ENCODE data around the gene SPTBN1.
"Not testable (repeated sequence)": the region's sequence is repeated elsewhere in the genome, so short reads cannot be mapped to it uniquely, and the experiment has no call there.

The SPTBN1 gene

DNA sequence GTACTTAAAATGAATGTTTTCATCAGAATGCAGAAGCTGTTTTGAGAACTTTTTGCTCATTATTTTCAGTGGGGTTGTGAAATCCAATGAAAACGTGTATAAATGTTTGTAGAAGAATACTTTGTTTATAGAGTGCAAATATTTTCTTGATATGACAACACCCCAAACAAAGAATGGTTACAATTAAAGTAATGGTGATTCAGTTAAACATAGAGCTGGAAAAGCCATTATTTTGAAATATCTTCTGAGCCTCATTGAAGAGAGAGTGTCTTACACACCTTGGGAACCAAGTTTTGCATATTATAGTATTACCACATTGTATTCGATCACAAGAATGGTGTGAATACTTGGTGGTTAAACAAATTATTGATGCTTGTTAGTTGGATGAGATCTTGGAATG, 48.7 kb downstream of the SPTBN1 start:
- DNase-seq = no peak

DNA sequence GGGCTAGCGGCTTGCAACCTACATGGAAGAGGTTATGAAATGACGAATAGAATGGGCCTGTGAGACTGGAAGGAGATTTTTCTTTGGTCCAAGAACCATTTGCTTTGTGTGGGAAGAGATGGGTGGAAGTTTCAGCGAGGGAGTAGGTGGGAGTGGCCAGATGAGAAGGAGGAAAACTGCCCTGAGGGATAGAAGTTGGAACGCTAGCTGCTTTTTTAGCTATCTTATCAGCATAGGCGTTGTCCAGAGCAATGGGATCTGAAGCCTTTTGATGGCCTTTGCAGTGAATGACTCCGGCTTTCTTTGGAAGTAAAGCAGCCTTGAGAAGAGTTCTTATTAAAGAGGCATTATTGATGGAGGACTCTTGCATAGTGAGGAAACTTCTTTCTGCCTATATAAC, 52.4 kb downstream of the SPTBN1 start:
- DNase-seq = no peak

DNA sequence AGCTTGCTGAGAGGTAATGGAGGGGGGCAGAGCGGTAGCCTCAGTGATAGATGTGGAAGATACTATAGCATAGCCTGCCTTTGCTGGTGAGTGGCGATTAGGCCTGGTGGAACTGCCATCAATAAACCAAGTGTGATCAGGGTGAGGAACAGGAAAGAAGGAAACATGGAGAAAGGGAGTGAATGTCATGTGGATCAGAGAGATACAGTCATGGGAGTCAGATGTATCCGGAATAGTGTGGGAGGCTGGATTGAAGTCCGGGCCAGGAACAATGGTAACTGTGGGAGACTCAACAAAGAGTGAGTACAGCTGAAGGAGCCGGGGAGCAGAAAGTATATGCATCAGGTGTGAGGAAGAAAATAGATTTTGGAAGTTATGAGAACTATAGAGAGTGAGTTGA, 52.9 kb downstream of the SPTBN1 start:
- DNase-seq = not testable (repeated sequence)

DNA sequence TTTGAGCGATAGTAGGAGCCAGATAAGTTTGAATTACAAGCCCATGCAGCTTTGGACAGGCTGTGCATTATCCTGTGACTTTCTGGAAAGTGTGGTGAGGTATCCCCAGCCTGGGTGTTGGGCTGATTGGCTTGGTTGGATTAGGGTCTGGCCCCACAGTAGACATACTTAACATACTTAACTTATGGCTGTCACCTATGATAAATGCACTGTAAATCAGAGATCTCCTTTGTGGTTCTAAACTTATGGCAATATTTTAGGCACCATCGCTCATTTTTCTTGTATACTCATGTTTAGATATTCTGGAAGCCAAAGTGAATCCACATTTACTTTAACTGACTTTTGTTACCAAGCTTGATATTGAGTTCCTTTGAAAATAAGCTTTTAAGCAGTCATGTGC, 54.8 kb downstream of the SPTBN1 start:
- DNase-seq = no peak

DNA sequence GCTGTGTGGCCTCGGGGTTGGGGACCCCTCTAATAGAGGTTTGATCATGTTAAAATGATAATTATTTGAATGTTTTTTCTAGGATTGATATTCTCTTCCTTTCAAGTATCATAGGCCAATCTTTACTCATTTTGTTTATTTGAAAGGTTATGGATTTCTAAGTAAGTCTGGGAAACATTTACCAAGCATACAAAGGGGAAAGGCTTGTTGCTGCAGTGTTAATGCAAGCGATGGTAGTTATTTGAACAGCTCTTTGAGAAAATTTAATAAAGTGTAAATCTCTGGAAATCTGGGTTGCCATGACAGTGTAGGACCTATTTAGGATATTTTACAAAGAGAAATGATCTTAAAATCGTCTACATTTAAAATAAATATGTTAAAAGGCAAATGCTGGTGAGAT, 56.1 kb downstream of the SPTBN1 start:
- no peak for DNase-seq

DNA sequence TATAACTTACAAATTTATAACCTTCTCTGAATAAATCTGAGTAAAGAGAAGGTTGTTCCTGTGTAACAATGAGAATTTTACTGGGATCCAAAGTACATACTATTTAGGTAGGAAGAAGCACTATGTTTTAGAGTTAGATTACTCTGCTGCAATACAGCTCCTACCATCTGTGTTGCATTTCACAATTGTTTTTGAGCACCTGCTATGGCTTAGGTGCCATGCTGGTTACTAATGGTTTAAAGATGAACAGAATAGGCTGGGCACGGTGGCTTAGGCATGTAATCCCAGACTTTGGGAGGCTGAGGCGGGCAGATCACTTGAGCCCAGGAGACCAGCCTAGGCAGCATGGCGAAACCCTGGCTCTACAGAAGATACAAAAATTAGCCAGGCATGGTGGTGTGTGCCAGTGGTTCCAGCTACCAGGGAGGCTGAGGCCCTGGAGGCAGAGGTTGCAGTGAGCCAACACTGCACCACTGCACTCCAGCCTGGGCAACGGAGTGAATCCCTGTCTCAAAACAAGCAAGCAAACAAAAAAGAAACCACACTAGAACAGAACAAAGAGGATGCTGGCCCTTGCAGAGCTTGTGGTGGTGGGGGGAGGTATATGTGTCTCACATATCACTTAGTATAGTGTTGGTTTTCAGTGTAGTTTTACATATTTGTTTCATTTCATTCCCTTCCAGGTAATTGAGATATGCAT, 56.7 kb downstream of the SPTBN1 start:
- no peak for DNase-seq

DNA sequence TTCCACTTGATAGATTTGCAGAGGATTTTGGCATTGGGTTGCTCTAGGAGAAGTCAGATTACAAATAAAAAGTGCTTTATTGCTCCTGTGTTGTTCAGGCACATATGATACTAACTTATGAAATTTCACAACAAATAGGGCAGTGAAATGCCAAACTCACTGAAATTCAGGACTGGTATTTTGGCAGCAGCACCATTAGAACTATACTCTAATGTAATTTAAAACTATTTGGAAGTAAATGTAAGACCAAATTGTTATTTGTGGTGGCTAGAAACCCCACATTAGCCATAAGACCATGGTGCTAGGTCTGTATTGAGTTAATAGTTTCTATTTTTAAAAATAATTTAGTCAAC, 57.2 kb downstream of the SPTBN1 start:
- no peak for DNase-seq

DNA sequence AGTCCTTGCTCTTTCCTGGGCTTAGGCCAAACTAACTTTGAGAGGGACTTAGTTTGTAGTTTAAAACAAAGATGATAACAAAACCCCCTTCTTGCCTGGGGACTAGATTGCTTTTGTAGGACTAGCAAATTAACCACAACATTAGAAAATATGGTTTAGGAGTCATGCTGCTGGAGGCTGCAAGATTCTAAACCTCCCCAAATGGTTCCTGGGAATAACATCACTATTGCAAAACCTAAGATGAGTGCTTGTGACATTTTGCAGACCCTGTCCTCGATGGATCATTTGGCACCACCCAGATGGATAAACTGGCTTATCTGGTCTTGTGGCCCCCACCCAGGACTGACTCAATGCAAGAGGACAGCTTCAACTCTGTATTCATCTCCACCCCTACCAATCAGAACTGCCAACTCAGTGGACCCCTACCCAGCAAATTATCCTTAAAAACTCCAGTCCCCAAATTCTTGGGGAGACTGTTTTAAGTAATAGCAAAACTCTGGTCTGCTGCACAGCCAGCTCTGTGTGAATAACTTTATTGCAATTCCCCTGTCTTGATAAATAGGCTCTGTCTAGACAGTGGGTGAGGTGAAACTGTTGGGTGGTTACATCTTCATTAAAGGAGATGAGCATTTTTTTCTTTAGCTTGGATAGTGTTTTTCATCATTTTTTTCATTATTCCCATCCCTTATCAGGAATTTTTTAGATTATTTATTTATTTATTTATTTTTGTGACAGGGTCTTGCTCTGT, 58.9 kb downstream of the SPTBN1 start:
- no peak for DNase-seq

DNA sequence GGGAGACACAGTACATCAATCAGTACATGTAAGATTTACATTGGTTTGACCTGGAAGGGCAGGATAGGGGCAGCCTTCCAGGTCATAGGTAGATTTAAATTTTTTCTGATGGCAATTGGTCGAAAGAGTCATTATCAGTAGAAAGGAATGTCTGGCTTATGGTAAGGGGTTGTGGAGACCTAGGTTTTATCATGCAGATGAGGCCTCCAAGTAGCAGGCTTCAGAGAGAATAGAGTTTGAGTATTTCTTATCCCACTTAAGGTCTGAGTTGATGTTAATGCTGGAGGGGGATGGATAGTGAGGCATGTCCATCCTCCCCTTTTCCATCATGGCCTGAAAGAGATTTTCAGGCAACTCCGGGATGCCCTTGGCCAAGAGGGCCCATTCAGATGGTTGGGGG, 60.7 kb downstream of the SPTBN1 start:
- DNase-seq = no peak

DNA sequence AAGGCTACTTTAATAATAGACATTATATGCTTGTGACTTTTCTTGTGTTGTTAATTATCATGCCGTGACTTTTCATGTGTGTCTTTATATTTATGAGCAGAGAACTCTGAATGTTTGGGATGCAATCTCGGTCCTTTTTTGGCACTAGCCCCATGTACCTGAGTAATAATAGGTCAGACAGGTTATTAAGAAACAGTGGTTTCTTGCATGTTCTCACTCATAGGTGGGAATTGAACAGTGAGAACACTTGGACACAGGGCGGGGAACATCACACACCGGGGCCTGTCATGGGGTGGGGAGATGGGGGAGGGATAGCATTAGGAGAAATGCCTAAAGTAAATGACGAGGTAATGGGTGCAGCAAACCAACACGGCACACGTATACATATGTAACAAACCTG, 61.9 kb downstream of the SPTBN1 start:
- DNase-seq = not testable (repeated sequence)

DNA sequence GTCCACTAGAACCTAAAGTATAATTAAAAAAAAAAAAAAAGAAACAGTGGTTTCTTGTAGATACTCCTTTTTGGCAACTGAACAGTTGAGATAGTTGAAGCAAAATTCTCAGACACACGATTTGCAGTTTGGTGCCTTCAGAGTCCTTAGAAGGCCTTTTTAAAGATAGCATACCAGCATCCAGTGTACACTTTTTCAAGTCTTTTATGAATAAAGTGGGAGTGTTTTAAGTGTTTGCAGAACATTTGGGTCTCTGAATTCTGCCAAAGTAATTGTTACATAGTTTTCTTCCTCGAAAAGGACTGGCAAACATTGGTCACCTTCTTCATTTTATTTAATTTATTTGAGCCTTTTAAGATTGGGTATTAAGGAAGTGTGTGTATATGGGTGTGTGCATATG, 62.3 kb downstream of the SPTBN1 start:
- DNase-seq = no peak

DNA sequence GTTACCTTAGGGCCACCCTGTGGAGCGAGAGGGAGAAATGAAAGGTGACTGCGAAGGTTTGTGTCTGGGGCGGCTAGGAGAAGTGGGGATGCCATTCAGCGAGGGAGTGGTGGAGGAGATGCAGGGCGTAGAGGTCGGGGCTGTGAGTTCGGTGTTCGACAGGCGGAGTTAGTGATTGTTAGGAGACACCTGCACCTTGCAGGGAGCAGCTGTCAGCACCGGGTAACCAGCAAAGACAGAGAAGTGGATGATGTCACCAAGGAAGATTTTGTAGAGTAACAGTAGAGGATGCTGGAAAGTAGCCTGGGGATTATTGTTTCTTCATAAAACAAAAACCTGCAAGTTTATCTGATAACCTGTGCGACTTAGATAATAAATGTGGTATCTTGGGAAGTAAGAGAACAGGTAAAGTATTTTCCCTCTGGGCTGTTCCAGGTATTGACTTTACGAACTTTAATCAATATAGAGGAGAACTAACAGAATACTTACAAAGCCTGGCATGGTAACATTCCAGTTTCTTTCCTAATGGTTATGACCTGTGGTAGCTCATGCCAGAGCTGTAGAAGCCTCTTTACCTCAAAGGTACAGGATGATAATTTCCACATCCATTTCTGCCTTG, 63.8 kb downstream of the SPTBN1 start:
- no peak for DNase-seq

DNA sequence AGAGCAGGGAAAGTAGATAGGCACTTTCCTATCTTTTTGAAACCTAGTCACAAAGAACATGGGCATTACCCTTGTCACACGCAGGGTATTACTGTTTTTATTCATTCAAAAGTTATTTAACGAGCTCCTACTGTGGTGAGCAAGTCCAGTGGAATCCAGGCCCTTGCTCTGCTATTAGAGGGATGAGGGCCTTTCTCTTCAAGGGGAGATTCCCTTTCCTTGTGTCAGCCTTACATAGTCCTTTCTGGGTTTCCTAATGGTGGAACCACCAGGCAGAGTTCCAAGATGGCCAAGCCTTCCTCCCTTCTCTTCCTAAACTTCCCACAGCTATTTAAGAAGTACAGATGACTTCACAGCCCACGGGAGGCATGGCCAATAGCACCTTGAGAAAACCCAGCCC, 64.6 kb downstream of the SPTBN1 start:
- DNase-seq = no peak

DNA sequence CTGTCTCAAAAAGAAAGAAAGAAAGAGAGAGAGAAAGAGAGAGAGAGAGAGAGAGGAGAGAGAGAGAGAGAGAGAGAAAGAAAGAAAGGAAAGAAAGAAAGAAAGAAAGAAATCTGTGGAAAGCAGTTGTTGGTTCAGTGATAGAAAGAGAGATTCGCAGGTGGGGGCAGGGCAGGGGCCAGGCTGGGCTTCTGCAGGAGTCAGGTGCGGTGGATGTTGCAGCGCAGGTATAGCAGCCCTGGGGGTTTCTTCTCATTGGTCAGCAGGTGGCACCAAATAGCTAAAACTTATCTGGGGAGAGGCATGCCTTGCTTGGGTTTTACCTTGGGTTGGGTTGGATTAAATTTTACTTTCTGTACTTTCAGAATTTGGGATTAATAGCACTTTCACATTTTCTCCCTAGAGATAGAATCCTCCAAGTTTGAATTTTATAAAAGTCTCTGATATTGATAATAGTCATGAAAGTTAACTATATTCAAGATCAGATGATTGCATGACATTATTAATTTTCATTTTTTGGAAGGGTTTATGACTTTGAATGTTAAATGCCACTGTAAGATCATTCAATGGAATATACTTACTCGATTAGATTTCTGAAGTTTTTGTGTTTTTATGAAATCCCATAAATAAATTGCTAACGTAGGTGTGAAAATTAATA, 66.6 kb downstream of the SPTBN1 start:
- peak; percentile 51 for DNase-seq

DNA sequence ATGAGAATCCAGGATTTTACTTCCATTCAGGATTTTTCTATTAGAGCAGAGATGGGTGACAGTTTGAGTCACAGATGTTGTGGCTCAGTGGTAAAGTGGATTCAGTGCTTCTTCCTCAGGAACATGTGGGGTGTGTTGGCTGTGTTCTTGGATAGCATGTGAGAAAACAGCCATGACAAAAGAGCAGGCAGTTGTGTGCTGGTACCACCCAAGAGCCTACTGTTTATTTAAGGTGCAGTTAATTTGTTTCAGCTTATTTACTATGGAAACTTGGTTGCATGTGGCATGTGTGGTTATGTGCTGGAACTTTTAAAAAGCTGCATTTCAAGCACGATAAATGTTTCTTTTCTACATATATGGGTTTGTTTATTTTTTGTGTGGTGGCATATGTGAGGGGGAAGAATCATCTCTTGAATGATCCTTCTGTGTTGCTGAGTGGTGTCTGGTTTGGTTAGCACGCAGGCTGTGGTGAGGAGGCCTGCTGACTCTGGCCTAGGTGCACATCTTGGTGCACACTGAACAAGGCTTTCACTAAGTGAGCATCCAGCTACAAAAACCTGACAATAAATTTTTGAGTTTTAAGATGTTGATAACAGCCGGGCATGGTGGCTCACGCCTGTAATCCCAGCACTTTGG, 67.3 kb downstream of the SPTBN1 start:
- DNase-seq = no peak

DNA sequence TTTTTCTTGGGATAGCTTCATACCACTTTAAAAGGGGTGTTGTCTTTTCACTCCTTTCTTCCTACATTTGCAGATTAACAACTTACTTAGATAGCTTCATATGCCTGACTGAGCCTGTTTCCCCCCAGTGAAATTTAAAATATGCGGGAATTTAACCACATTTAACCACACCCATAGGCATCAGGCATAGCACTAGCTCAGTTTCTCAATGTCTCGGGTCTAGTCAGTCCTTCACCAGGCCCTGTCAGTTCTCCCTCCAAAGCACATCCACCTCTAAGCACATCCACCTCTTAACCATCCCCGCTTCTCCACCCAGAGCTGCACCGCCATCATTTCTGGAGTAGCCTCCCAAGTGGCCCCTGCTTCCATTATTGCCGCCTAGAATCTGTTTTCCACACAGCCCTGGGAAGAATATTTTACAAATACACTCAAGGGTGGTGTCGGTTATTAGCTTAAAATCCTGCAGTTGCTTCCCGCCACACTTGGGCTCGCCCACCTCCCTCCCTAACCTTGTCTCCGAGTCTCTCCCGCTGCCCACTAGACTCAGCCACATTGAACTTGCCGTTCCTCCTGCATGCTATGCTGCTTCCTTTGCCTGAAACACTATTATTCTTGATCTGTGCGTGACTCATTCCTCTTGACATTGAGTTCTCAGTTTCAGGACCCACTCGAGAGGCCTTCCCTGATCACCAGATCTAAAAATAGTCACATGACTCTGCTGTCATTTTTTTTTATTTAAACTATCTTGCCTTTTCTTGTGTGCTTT, 68.3 kb downstream of the SPTBN1 start:
- no peak for DNase-seq

DNA sequence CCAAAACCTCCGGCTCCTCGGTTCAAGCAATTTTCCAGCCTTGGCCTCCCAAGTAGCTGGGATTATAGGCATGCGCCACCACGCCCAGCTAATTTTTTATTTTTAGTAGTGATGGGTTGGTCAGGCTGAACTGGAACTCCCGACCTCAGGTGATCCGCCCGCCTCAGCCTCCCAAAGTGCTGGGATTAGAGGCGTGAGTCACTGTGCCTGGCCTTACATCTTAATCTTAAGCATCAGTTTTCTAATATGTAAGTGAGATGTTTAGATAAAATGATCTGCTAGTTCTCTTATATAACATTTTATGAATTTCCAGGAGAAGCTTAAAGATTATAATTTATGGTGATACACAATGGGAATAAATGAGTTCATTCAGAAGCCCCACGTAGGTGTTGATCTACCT, 69.2 kb downstream of the SPTBN1 start:
- no peak for DNase-seq

DNA sequence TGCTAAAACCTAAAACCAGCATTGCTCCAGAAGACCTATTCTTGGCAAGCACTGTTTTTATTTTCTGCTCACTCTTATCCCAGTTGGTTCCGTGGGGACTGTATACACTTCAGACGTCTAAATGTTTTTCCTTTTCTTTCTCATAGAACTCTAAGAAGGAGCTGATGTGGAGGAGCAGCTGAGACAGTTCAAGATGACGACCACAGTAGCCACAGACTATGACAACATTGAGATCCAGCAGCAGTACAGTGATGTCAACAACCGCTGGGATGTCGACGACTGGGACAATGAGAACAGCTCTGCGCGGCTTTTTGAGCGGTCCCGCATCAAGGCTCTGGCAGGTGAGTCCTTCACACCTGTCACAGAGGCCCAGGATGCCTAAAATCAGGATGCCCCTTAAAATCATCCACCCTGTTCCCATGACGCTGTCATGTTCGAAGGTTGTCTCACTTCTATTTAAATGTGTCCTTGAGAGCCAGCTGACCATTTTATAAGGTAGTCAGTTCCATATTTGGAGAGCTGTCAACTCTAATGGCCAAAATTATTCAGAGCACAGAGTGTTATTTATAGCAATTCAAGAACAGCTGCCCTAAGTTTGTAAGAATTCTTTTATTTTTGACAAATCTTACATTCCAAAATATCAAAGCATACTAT, 70.2 kb downstream of the SPTBN1 start:
- no peak for DNase-seq

DNA sequence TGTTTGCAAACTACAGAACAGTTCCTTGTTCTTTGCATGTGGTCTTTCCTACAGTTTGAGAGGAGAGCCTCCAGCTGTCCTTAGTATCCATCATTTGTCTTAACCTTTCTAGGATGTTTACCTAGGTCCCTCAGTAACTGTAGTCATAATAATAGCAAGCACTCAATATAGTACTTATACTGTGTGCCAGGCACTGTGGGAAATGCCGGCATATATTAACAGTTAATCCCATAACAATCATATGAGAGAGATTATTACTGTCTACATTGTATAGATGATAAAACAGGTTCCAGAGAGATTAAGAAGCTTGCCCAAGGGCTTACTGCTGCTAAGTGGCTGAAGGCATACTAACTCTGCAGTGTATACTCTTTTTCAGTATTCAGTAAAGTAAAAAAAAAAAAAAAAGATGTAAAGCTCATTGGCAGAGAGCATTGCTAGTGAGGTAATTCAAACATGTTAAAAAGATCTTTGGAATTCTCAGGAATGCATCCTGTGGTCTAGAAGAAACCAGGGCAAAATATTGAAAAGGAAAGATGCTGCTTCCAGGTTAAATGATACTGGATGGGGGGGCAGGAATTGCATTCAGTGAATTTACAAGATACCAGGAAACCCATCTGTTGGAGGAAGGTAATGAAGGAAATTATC, 72.3 kb downstream of the SPTBN1 start:
- no peak for DNase-seq

DNA sequence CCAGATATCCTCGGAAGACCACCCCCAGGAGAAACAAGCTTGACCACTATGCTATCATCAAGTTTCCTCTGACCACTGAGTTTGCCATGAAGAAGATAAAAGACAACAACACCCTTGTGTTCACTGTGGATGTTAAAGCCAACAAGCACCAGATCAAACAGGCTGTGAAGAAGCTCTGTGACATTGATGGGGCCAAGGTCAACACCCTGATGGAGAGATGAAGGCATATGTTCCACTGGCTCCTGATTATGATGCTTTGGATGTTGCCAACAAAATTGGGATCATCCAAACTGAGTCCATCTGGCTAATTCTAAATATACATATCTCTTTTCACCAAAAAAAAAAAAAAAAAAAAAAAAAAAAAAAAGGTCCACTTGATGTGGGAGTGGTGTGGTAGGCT, 73.4 kb downstream of the SPTBN1 start:
- not testable (repeated sequence) for DNase-seq

DNA sequence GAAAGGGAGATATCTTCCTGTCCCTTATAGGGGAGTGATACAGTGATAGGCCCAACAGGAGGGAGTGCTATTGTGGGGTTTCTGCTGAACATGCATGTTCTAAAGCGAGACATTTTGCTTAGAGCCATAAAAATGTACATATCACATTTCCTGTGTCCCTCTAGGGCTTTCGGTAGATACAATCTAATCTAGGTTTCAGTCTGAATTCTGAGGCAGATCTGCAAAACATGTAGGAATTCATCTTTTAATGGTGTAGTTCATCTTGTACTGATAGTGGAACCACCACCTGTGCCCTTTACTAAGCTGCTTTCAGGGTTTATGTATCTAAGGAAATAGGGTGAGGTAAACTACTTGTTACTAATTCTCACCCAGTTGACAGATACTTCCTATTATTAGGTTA, 73.8 kb downstream of the SPTBN1 start:
- no peak for DNase-seq

DNA sequence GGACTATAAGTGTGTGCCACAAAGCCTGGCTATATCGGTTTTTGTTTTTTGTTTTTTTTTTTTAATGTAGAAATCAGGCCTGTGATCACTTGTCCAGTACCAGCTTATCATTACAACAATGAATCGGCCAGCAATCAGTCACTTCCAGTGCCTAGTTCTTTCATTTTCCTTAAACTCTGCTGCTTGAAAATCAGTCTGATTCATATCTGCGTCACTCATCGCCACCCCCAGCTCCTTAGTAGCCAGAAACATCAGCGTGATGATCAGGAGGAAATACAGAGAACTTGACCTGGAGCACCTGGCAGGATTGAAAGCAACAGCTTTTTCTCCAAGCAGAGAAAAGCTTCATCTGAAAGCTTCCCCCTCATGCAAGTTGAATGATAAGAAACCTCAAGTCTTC, 75.4 kb downstream of the SPTBN1 start:
- DNase-seq = no peak

Measured in activated CD4-positive, CD25-positive, alpha-beta regulatory T cell treated with anti-CD3 and anti-CD28 coated beads, Interleukin-2, amount 50 U/mL, for 72 hours (primary cell).